ENCODE measurements around the gene ZNF688. TPM values are rescaled to one million over a fixed set of nuclear protein-coding genes. Genes with fewer than 3 reads are reported as not detected.

Gene ZNF688
- total and polyA plus RNA-seq, 2 of the 13 experiments (the other 11 are each of a cell fraction or from before 2014, with no cell fraction given): 2.4 to 5.4 TPM

DNA sequence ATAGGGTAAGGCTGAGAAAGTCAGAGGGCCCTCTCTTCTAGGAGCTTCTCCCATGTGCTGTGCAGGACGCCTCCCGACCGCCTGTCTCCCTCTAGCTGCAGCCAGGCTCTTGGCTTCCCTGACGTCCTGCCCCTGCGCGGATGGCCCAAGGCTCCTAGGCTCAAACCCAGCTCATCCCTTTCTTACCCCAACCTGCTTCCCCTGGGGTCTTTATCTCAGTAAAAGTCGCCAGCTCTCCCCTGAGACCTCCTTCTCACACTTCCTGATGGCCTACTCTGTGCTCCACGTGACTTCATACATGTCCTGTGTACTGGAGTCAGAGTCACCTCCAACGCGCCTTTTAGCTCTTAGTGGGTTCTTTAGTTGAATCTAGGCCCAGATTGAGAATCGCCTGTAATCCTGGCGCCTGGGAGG, 35.7 kb downstream of the ZNF688 start (continued):
- no peak for TF ChIP-seq MTF2 (CRISPR knock-in tag; IDR thresholded peaks at IDR 0.05; ENCODE audit: borderline replicate concordance)
- TF ChIP-seq PLRG1 (conservative IDR thresholded peaks at IDR 0.05): no peak
- peak; percentile 49; the same call in 1 of the 2 replicates for TF ChIP-seq AHR (CRISPR knock-in tag; IDR thresholded peaks at IDR 0.05)
- TF ChIP-seq MAZ (IDR thresholded peaks at IDR 0.05; ENCODE audit: borderline replicate concordance, low read depth, low read length): no peak
- TF ChIP-seq MAZ (CRISPR knock-in tag; IDR thresholded peaks at IDR 0.05; ENCODE audit: low read depth): no peak
- 0 out of 2 replicates have a peak, but pooled peaks have one; percentile 93 for TF ChIP-seq ZNF446 (CRISPR knock-in tag; IDR thresholded peaks at IDR 0.05)
- TF ChIP-seq ZNF430 (CRISPR knock-in tag; IDR thresholded peaks at IDR 0.05): no peak
- no peak for TF ChIP-seq ZNF569 (CRISPR knock-in tag; IDR thresholded peaks at IDR 0.05; ENCODE audit: borderline replicate concordance)
- TF ChIP-seq SMAD1 (CRISPR knock-in tag; IDR thresholded peaks at IDR 0.05; ENCODE audit: borderline replicate concordance, low read depth): no peak; the same call in 1 of the 2 replicates
- no peak for TF ChIP-seq SUZ12 (IDR thresholded peaks at IDR 0.05; ENCODE audit: low read depth, low read length)
- no peak for TF ChIP-seq ZNF383 (CRISPR knock-in tag; IDR thresholded peaks at IDR 0.05; ENCODE audit: borderline replicate concordance)
- peak; percentile 45; the same call in 1 of the 2 replicates for TF ChIP-seq ZNF614 (CRISPR knock-in tag; IDR thresholded peaks at IDR 0.05; ENCODE audit: borderline replicate concordance)
- no peak for TF ChIP-seq ZIK1 (CRISPR knock-in tag; IDR thresholded peaks at IDR 0.05; ENCODE audit: borderline replicate concordance, low read depth)
- TF ChIP-seq CCDC6 (CRISPR knock-in tag; IDR thresholded peaks at IDR 0.05): no peak
- no peak for TF ChIP-seq MED8 (CRISPR knock-in tag; IDR thresholded peaks at IDR 0.05; ENCODE audit: insufficient replicate concordance)
- TF ChIP-seq HOXD1 (CRISPR knock-in tag; IDR thresholded peaks at IDR 0.05): no peak
- TF ChIP-seq NR2C2 (CRISPR knock-in tag; IDR thresholded peaks at IDR 0.05; ENCODE audit: borderline replicate concordance): no peak
- 0 out of 2 replicates have a peak, but pooled peaks have one; percentile 2 for TF ChIP-seq CHCHD3 (CRISPR knock-in tag; IDR thresholded peaks at IDR 0.05)
- TF ChIP-seq, protein P1, sequence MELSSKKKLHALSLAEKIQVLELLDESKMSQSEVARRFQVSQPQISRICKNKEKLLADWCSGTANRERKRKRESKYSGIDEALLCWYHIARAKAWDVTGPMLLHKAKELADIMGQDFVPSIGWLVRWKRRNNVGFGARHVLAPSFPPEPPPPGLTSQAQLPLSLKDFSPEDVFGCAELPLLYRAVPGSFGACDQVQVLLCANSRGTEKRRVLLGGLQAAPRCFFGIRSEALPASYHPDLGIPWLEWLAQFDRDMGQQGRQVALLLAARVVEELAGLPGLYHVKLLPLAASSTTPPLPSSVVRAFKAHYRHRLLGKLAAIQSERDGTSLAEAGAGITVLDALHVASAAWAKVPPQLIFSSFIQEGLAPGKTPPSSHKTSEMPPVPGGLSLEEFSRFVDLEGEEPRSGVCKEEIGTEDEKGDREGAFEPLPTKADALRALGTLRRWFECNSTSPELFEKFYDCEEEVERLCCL (CRISPR knock-in tag; IDR thresholded peaks at IDR 0.05; ENCODE audit: borderline replicate concordance): no peak
- TF ChIP-seq CCAR2 (optimal IDR thresholded peaks at IDR 0.05; ENCODE audit: low read depth, low read length): no peak
- TF ChIP-seq NFYB (CRISPR knock-in tag; IDR thresholded peaks at IDR 0.05): no peak
- TF ChIP-seq HES4 (CRISPR knock-in tag; IDR thresholded peaks at IDR 0.05; ENCODE audit: borderline replicate concordance): peak; percentile 77
- TF ChIP-seq TAF15 (IDR thresholded peaks at IDR 0.05; ENCODE audit: low read depth, low read length, poor library complexity, severe bottlenecking): no peak
- TF ChIP-seq ZNF839 (CRISPR knock-in tag; IDR thresholded peaks at IDR 0.05; ENCODE audit: borderline replicate concordance): 0 out of 2 replicates have a peak, but pooled peaks have one; percentile 33
- TF ChIP-seq ATRX (CRISPR knock-in tag; IDR thresholded peaks at IDR 0.05; ENCODE audit: borderline replicate concordance): no peak
- no peak for TF ChIP-seq CBFB (CRISPR knock-in tag; IDR thresholded peaks at IDR 0.05)
- no peak for TF ChIP-seq ASH2L (IDR thresholded peaks at IDR 0.05; ENCODE audit: insufficient read length, low read depth, low read length)
- no peak for TF ChIP-seq HDAC6 (IDR thresholded peaks at IDR 0.05; ENCODE audit: low read depth, low read length)
- TF ChIP-seq KDM5A (IDR thresholded peaks at IDR 0.05; ENCODE audit: borderline replicate concordance, low read length): no peak
- TF ChIP-seq NFIB (CRISPR knock-in tag; IDR thresholded peaks at IDR 0.05; ENCODE audit: borderline replicate concordance): no peak

Measured in HepG2 (cell line).